Stimulated activated CD8-positive, alpha-beta memory T cell treated with anti-CD3 and anti-CD28 coated beads, Interleukin-12 subunit alpha, Interleukin-12 subunit beta, amount 100 ng/mL, for 1 hour (primary cell): ENCODE results near the gene PTGER1.
A peak's percentile ranks its signal among the peaks of the same experiment; 100 is the strongest.

Source experiments
- DNase-seq: peaks from one replicate; pipeline ENCODE4 v3.0.0-alpha.2; 2020; ENCODE audit warnings: low read depth

PTGER1 gene

GRCh38 chr19:14441041-14441938, 33.9 kb downstream of the PTGER1 start:
- no peak for DNase-seq

- peak; percentile 59 for DNase-seq
Measured at GRCh38 chr19:14440049-14440448, 35.1 kb downstream of the PTGER1 start.

GRCh38 chr19:14439014-14439413, 36.1 kb downstream of the PTGER1 start:
- no peak for DNase-seq

- DNase-seq, result no peak
Measured at GRCh38 chr19:14437578-14438140, 37.5 kb downstream of the PTGER1 start.

- no peak for DNase-seq
Measured at GRCh38 chr19:14435320-14436050, 39.7 kb downstream of the PTGER1 start.

GRCh38 chr19:14434543-14435319, 40.4 kb downstream of the PTGER1 start:
- no peak for DNase-seq

- DNase-seq, result no peak
Measured at GRCh38 chr19:14433554-14434501, 41.3 kb downstream of the PTGER1 start.

GRCh38 chr19:14432791-14433553, 42.2 kb downstream of the PTGER1 start, which contains the start of gene PKN1:
TSS of gene PKN1 (plus strand) at chr19:14433306. CDS start at chr19:14433522, 216 bp downstream.
- DNase-seq, result no peak

DNA sequence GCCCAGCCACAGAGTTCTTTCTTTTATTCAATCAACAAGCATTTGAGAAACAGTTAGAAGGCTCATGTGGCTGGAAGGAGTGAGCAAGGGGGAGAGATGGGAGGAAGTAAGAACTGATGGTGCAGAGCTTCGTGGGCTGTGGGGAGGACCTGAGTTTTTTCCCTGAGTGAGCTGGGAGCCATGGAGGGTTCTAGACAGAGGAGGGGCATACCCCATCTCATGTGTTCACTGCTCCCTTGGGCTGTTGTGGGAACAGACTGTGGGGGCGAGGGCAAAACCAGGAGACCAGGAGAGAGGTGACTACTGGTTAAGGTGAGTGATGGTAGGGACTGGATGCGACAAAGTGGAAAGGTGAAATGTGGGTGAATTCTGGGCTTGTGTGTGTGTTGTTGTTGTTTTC, 44.4 kb downstream of the PTGER1 start:
- no peak for DNase-seq

GRCh38 chr19:14428882-14429416, 46.2 kb downstream of the PTGER1 start:
- no peak for DNase-seq

GRCh38 chr19:14427461-14427860, 47.7 kb downstream of the PTGER1 start:
- DNase-seq, result no peak

DNA sequence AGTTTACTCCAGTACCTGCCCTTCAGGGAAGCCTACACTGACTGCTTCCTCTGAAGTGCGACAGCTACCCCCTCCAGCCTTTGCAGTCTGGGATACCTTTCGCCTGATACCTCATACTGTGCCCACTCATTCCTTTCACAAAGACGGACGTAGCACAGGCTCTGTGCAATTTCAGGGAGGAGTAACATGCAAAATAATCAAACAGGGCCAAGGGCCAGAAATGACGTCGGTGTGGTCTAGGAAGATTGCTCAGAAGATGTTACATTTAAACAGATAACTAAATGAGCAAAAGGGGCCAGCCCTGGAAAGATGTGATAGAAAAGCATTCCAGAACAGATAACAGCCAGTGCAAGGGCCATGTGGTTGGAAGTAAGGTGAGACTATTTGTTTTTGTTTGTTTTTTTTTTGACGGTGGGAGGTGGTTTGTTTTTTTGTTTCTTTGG, 49.4 kb downstream of the PTGER1 start:
- DNase-seq, result no peak
